K562 (cell line): ENCODE measurements around the gene ST3GAL5. TPM values are rescaled to one million over a fixed set of nuclear protein-coding genes. Genes with fewer than 3 reads are reported as not detected.

Experiments
- ATAC-seq: fragments of 200-7000 bp; cut with Tn5 transposase; 3 replicates; pipeline ENCODE4 v1.9.1; 2020; ENCODE audit warnings: moderate library complexity
- BruUV-seq: library from RNA; stranded (reverse); fragments of 400-500 nt; replicated peaks from 2 replicates; lab custom pipeline; 2021; lab: Mats Ljungman, UMichigan
- CTCF ChIA-PET: fragments of 300-600 bp; formaldehyde crosslinking; extraction: SDS; loops from one replicate; lab custom pipeline; 2021; ENCODE audit warnings: low intra/inter-chr PET ratio; lab: Yijun Ruan, JAX
- POLR2A ChIA-PET: fragments of 300-600, 350-650 bp; sonication (Branson Sonifier 250); formaldehyde crosslinking; extraction: SDS; loops from one replicate; lab custom pipeline; 2021; ENCODE audit warnings: antibody characterized with exemption, inconsistent platforms; lab: Yijun Ruan, JAX
- DNase-seq, 4 experiments: peaks; one replicate each; pipeline versions ENCODE4 v3.0.0 to v3.0.0-alpha.2; 2011 to 2018; ENCODE audit warnings: low spot score in 3 of 4, mixed read lengths in 3 of 4; ENCODE audit errors: extremely low read depth in 1 of 4
- FAIRE-seq: peaks from 2 replicates; lab custom pipeline; 2011; peaks lifted over from hg19 to GRCh38; lab: Jason Lieb, UNC
- H2AFZ ChIP-seq: 2 replicates; pipeline ENCODE4 v1.6.0; 2011; ENCODE audit warnings: low read depth, low read length, control low read depth, inconsistent platforms
- H3K27ac ChIP-seq: fragments of 200-600 bp; 3 replicates; pipeline ENCODE4 v1.8.0; 2011; ENCODE audit warnings: low read depth, mild to moderate bottlenecking, control low read depth, inconsistent platforms, low read length, moderate library complexity, mixed read lengths; ENCODE audit errors: extremely low read depth
- H3K27me3 ChIP-seq, 2 experiments: fragments of 300-600 bp in 1 of 2; 2 replicates in 1 of 2; 3 replicates in 1 of 2; pipeline versions ENCODE4 v1.6.0 to v1.8.0; 2011; ENCODE audit warnings: inconsistent platforms in 2 of 2, low read length in 2 of 2, mild to moderate bottlenecking in 1 of 2, mixed read lengths in 1 of 2, moderate library complexity in 1 of 2; ENCODE audit not compliant: control insufficient read depth in 2 of 2, insufficient read depth in 2 of 2
- H3K36me3 ChIP-seq: fragments of 300-600 bp; 3 replicates; pipeline ENCODE4 v1.8.0; 2011; ENCODE audit warnings: mild to moderate bottlenecking, low read length, inconsistent platforms; ENCODE audit not compliant: control insufficient read depth, insufficient read depth
- H3K4me1 ChIP-seq, 2 experiments: fragments of 200-600 bp in 1 of 2; replicated peaks in 1 of 2; 2 replicates in 1 of 2; 3 replicates in 1 of 2; pipeline versions ENCODE4 v1.5.1 to v1.8.0; 2011; ENCODE audit warnings: inconsistent platforms in 2 of 2, low read length in 2 of 2, mild to moderate bottlenecking in 1 of 2, mixed read lengths in 1 of 2, moderate library complexity in 1 of 2; ENCODE audit not compliant: control insufficient read depth in 2 of 2, insufficient read depth in 2 of 2
- H3K4me2 ChIP-seq: 2 replicates; pipeline ENCODE4 v1.6.1; 2011; ENCODE audit warnings: low read length, control low read depth, inconsistent platforms, mixed read lengths; ENCODE audit not compliant: insufficient read depth
- H3K4me3 ChIP-seq: fragments of 200-600 bp; sonication (generic), shearing (Covaris generic); 2 replicates; pipeline ENCODE4 v1.5.1; 2016; ENCODE audit warnings: control low read depth, inconsistent platforms
- H3K79me2 ChIP-seq: fragments of 200-600 bp; 3 replicates; pipeline ENCODE4 v1.8.0; 2011; ENCODE audit warnings: low read length, inconsistent platforms; ENCODE audit not compliant: control insufficient read depth, insufficient read depth
- H3K9ac ChIP-seq, 2 experiments: 2 replicates each; pipeline versions ENCODE4 v1.6.0 to v1.6.1; 2011; ENCODE audit warnings: low read depth in 2 of 2, low read length in 2 of 2, control low read depth in 1 of 2, inconsistent platforms in 1 of 2, mild to moderate bottlenecking in 1 of 2, mixed read lengths in 1 of 2; ENCODE audit not compliant: insufficient read depth in 1 of 2
- H3K9me1 ChIP-seq: one replicate; pipeline ENCODE4 v1.6.0; 2011; ENCODE audit warnings: inconsistent platforms, mild to moderate bottlenecking, low read length, moderate library complexity; ENCODE audit not compliant: control insufficient read depth, insufficient read depth
- H3K9me3 ChIP-seq: replicated peaks from 2 replicates; pipeline ENCODE4 v1.5.1; 2011; ENCODE audit warnings: low read depth, low read length, inconsistent platforms; ENCODE audit not compliant: control insufficient read depth, insufficient read depth
- H4K20me1 ChIP-seq: replicated peaks from 2 replicates; pipeline ENCODE4 v1.6.1; 2011; ENCODE audit warnings: low read length, inconsistent platforms, mixed read lengths; ENCODE audit not compliant: control insufficient read depth, insufficient read depth
- ARID3B ChIP-seq: fragments of 250-450 bp; sonication (Bioruptor Pico); IDR thresholded peaks from 2 replicates; pipeline ENCODE4 v1.4.0; 2020; ENCODE audit warnings: borderline replicate concordance
- CCAR2 ChIP-seq: fragments of 200-400 bp; formaldehyde crosslinking; IDR thresholded peaks from 2 replicates; pipeline ENCODE4 v1.6.1; 2017; ENCODE audit warnings: mild to moderate bottlenecking, low read depth, low read length
- CGGBP1 ChIP-seq: fragments of 250-450 bp; sonication (Bioruptor Pico); IDR thresholded peaks from 2 replicates; pipeline ENCODE4 v1.9.0; 2021; ENCODE audit warnings: mild to moderate bottlenecking
- GTF2A2 ChIP-seq: IDR thresholded peaks from 2 replicates; pipeline ENCODE4 v1.6.1; 2016; ENCODE audit warnings: mild to moderate bottlenecking, missing genetic modification characterization, missing compliant biosample characterization
- GTF3C2 ChIP-seq: IDR thresholded peaks from 3 replicates; pipeline ENCODE4 v1.6.1; 2011; ENCODE audit warnings: borderline replicate concordance, mild to moderate bottlenecking, moderate library complexity; ENCODE audit not compliant: insufficient read length; ENCODE audit errors: extremely low read depth
- HDAC8 ChIP-seq: fragments of 450-650 bp; IDR thresholded peaks from 2 replicates; pipeline ENCODE4 v1.6.1; 2016; ENCODE audit warnings: mild to moderate bottlenecking, missing genetic modification characterization, moderate library complexity, missing compliant biosample characterization
- HMG20A ChIP-seq: fragments of 450-650 bp; formaldehyde crosslinking; conservative IDR thresholded peaks from 2 replicates; pipeline ENCODE4 v1.4.0; 2020; ENCODE audit warnings: mild to moderate bottlenecking, mixed read lengths
- HMGN3 ChIP-seq: IDR thresholded peaks from 2 replicates; pipeline ENCODE4 v1.6.1; 2011; ENCODE audit warnings: borderline replicate concordance, low read depth, mild to moderate bottlenecking, mixed read lengths, low read length; ENCODE audit not compliant: insufficient read length; ENCODE audit errors: extremely low read depth
- KDM1A ChIP-seq, 2 experiments: fragments of 450-650 bp; IDR thresholded peaks; 2 replicates each; pipeline ENCODE4 v1.6.1; 2016; ENCODE audit warnings: mild to moderate bottlenecking in 2 of 2
- KDM2B ChIP-seq: fragments of 250-450 bp; sonication (Bioruptor Pico); IDR thresholded peaks from 2 replicates; pipeline ENCODE4 v1.8.0; 2021; ENCODE audit warnings: mild to moderate bottlenecking, moderate library complexity
- NFIC ChIP-seq: fragments of 450-650 bp; IDR thresholded peaks from 2 replicates; pipeline ENCODE4 v1.6.1; 2017; ENCODE audit warnings: mild to moderate bottlenecking, inconsistent platforms
- POLR2B ChIP-seq: fragments of 450-650 bp; IDR thresholded peaks from 2 replicates; pipeline ENCODE4 v1.6.1; 2018; ENCODE audit warnings: low read depth; ENCODE audit not compliant: partially characterized antibody
- TCF15 ChIP-seq: fragments of 250-450 bp; sonication (Bioruptor Pico); IDR thresholded peaks from 2 replicates; pipeline ENCODE4 v1.8.0; 2022; ENCODE audit warnings: moderate library complexity, mild to moderate bottlenecking, inconsistent platforms
- TEAD1 ChIP-seq, 2 experiments: fragments of 450-650 bp in 1 of 2; sonication (generic) in 1 of 2; formaldehyde crosslinking; IDR thresholded peaks; 2 replicates each; pipeline versions ENCODE4 v1.4.0 to v1.8.0; 2020 to 2022; ENCODE audit warnings: mild to moderate bottlenecking in 2 of 2, missing genetic modification reagents in 1 of 2
- ZNF124 ChIP-seq: sonication (generic); formaldehyde crosslinking; IDR thresholded peaks from 2 replicates; pipeline ENCODE4 v1.8.1; 2022; ENCODE audit warnings: missing genetic modification reagents
- ZNF23 ChIP-seq: fragments of 250-450 bp; sonication (Bioruptor Pico); IDR thresholded peaks from 2 replicates; pipeline ENCODE4 v1.4.0; 2020; ENCODE audit warnings: mild to moderate bottlenecking
- ZNF354B ChIP-seq: fragments of 250-450 bp; sonication (Bioruptor Pico); IDR thresholded peaks from 2 replicates; pipeline ENCODE4 v1.4.0; 2020
- ZNF77 ChIP-seq: fragments of 250-450 bp; sonication (Bioruptor Pico); IDR thresholded peaks from 2 replicates; pipeline ENCODE4 v1.5.0; 2020
- WGBS: fragments of 100-300 bp; shearing (Covaris generic); methylation state at CpG from one replicate; pipeline ENCODE4 v1.1.6; 2016; ENCODE audit warnings: low coverage, mixed read lengths; ENCODE audit not compliant: insufficient coverage; ENCODE audit errors: missing lambda C conversion rate; 5-methylcytosine and 5-hydroxymethylcytosine counted together
- in situ Hi-C: fragments of 300-500 bp; cut with MboI; formaldehyde crosslinking; loops from 4 replicates; pipeline ENCODE4 v1.15.0; 2018; ENCODE audit warnings: inconsistent platforms, mixed read lengths
- intact Hi-C: fragments of 100-400 bp; cut with micrococcal nuclease; formaldehyde crosslinking; loops from 2 replicates; pipeline ENCODE4 v1.14.2; 2022
- polyA plus RNA-seq, 8 experiments: library from polyadenylated mRNA; depleted of rRNA in 4 of 8; stranded (reverse) in 5 of 8; unstranded in 3 of 8; fragments of >200 nt; fragmentation: Nextera tagmentation in 2 of 8; fragmentation: Illumina TruSeq in 1 of 8; extraction: Ambion mirVana in 2 of 8; extraction: Trizol in 1 of 8; gene quantifications; 2 replicates each; pipeline versions ENCODE4 v1.2.1 to v1.2.3, GENCODE V29; 2011 to 2014; ENCODE audit warnings: inconsistent platforms in 1 of 8, missing spikeins in 1 of 8
- total RNA-seq, 7 experiments: library from RNA; depleted of rRNA in 6 of 7; stranded (reverse); fragments of >200 nt in 6 of 7; fragmentation: Illumina TruSeq in 2 of 7; extraction: Trizol in 2 of 7; gene quantifications; 2 replicates each; pipeline versions ENCODE4 v1.2.1 to v1.2.3, GENCODE V29; 2011 to 2021; ENCODE audit warnings: low replicate concordance in 1 of 7

Gene ST3GAL5
- total and polyA plus RNA-seq, 9 of the 15 experiments (the other 6 are each of a cell fraction or from before 2014, with no cell fraction given), result 1.6 to 10.0 (median 4.2) TPM

GRCh38 chr2:85926526-85926925, 37.7 kb upstream of the ST3GAL5 start:
- ChIA-PET CTCF (no interaction called here), POLR2A (interaction anchor here (0.5 kb wide), 1 partner anchor 25 kb away, joined by 4 read pairs; no protein-coding TSS in a partner anchor)
- H3K9me3 ChIP-seq, result no peaks in the 10 kb centered on the region
- H3K36me3 ChIP-seq, result no peaks in the 10 kb centered on the region
- H2AFZ ChIP-seq, result no peak overlapping the region
- no TSS peak for BruUV-seq
- ATAC-seq, result no peak
- intact Hi-C loops, result no loop called here
- H3K4me2 ChIP-seq, result no peak overlapping the region
- no peaks in the 10 kb centered on the region for H4K20me1 ChIP-seq
- DNase-seq, result no peak
- no peak overlapping the region for H3K4me3 ChIP-seq
- 27% methylated on average over 5 of the region's 5 CpGs for WGBS
- H3K27ac ChIP-seq, result no peak overlapping the region
- TF ChIP-seq CCAR2 (no peak), ARID3B (no peak), ZNF23 (CRISPR knock-in tag) (no peak), KDM1A (IDR thresholded peaks at IDR 0.05) (no peak), HMGN3 (no peak), ZNF77 (CRISPR knock-in tag) (no peak), CGGBP1 (no peak), POLR2B (no peak), GTF2A2 (tag) (no peak), GTF3C2 (no peak), HDAC8 (tag) (no peak), KDM2B (CRISPR knock-in tag) (no peak), TCF15 (CRISPR knock-in tag) (no peak), ZNF354B (CRISPR knock-in tag) (no peak), TEAD1 (CRISPR knock-in tag; IDR thresholded peaks at IDR 0.05) (no peak), ZNF124 (CRISPR knock-in tag) (no peak), HMG20A (CRISPR knock-in tag) (no peak), NFIC (no peak)
- H3K4me1 ChIP-seq, result peaks cover 9% of the 10 kb centered on the region in 2 experiments; a peak in 4 of 5 replicates
- FAIRE-seq, result no peak
- H3K79me2 ChIP-seq, result no peaks in the 10 kb centered on the region
- H3K27me3 ChIP-seq, result no peaks in the 10 kb centered on the region; a peak in 1 of 5 replicates
- no peak overlapping the region for H3K9ac ChIP-seq
- in situ Hi-C loops, result no loop called here
- H3K9me1 ChIP-seq, result no peaks in the 10 kb centered on the region
